Body of pancreas (tissue), 4 donors: ENCODE results near the gene SNCA. TPM values are rescaled to one million over a fixed set of nuclear protein-coding genes. Genes with fewer than 3 reads are reported as not detected.

Experiments used
- ATAC-seq: fragments of 150-250 bp; one replicate; pipeline ENCODE4 v1.9.1; 2016
- DNase-seq, 4 donors: peaks; one replicate each; pipeline ENCODE4 v3.0.0-alpha.2; 2019
- H3K27ac ChIP-seq, 4 donors: fragments of 200-600 bp; sonication (generic); 1 replicate in 3 of 4; 2 replicates in 1 of 4; pipeline versions ENCODE4 v1.5.1 to v1.6.1; 2016 to 2019; ENCODE audit warnings: mild to moderate bottlenecking in 1 of 4, mixed read lengths in 1 of 4, moderate library complexity in 1 of 4
- H3K27me3 ChIP-seq, 2 donors: fragments of 200-600 bp; sonication (generic); one replicate each; pipeline ENCODE4 v1.6.0; 2016; ENCODE audit warnings: mild to moderate bottlenecking in 1 of 2
- H3K36me3 ChIP-seq, 2 donors: fragments of 200-600 bp; sonication (generic); replicated peaks in 1 of 2; 2 replicates each; pipeline ENCODE4 v1.5.1; 2016; ENCODE audit warnings: low read depth in 2 of 2; ENCODE audit not compliant: insufficient read depth in 1 of 2
- H3K4me1 ChIP-seq: fragments of 200-600 bp; sonication (generic); one replicate; pipeline ENCODE4 v1.6.0; 2016
- H3K4me3 ChIP-seq, 2 donors: fragments of 200-600 bp; sonication (generic); 1 replicate in 1 of 2; 2 replicates in 1 of 2; pipeline ENCODE4 v1.5.1; 2016 to 2019
- H3K9me3 ChIP-seq, 3 donors: fragments of 200-600 bp; sonication (generic); 1 replicate in 2 of 3; 2 replicates in 1 of 3; pipeline ENCODE4 v1.5.1; 2016
- CTCF ChIP-seq, 7 experiments: fragments of 450-650 bp in 4 of 7; fragments of 200-600 bp in 3 of 7; sonication (generic) in 3 of 7; IDR thresholded peaks; one replicate each; pipeline ENCODE4 v1.5.1; 2016 to 2019; ENCODE audit warnings: antibody characterized with exemption in 7 of 7
- POLR2A ChIP-seq, 3 donors: fragments of 450-650 bp; IDR thresholded peaks; one replicate each; pipeline ENCODE4 v1.6.1; 2016; ENCODE audit warnings: antibody characterized with exemption in 3 of 3, mild to moderate bottlenecking in 2 of 3
- WGBS, 2 donors: methylation state at CpG; one replicate each; pipeline ENCODE4 v1.1.5; 2017; 5-methylcytosine and 5-hydroxymethylcytosine counted together
- intact Hi-C: fragments of 100-400 bp; cut with DNase I; formaldehyde crosslinking; loops from one replicate; pipeline ENCODE4 v1.15.1; 2023
- total RNA-seq, 2 donors: library from RNA; depleted of rRNA; stranded (reverse); fragments of >200 nt; gene quantifications; one replicate each; pipeline ENCODE4 v1.1.0, GENCODE V29; 2016

The SNCA gene
- 1 to 10 TPM in 1 of 2 donors, not detected in 1; 9.3 TPM for total RNA-seq

GRCh38 chr4:89836897-89837384, at the start of gene SNCA:
SNCA (minus strand) TSS chr4:89837161; CDS start chr4:89835667, 1,494 bp downstream.
- TF ChIP-seq CTCF (IDR thresholded peaks at IDR 0.05) = no peak
- TF ChIP-seq POLR2A (IDR thresholded peaks at IDR 0.05) = peak in 1 of 3 donors; percentile 20
- WGBS, 2 donors = 1% methylated on average over 48 of the region's 48 CpGs
- intact Hi-C loops = no loop called here
- Histone ChIP-seq H3K36me3 (no peaks in the 10 kb centered on the region), H3K27ac (peak within 1 kb of the TSS in 1 of 4 donors; percentile 11), H3K4me1 (peaks cover 22% of the 10 kb centered on the region), H3K27me3 (peaks cover 0 to 27% of the 10 kb centered on the region in 2 donors), H3K4me3 (peak within 1 kb of the TSS in 1 of 2 donors; percentile 49), H3K9me3 (no peaks in the 10 kb centered on the region)
- DNase-seq = peak; percentile 35 to 59 (median 54)
- ATAC-seq = peak; percentile 77

- Histone ChIP-seq H3K9me3 (no peaks in the 10 kb centered on the region), H3K27me3 (no peaks in the 10 kb centered on the region), H3K27ac (no peak overlapping the region), H3K36me3 (no peaks in the 10 kb centered on the region), H3K4me1 (no peaks in the 10 kb centered on the region), H3K4me3 (no peak overlapping the region)
- intact Hi-C loops = no loop called here
- no peak for TF ChIP-seq CTCF (IDR thresholded peaks at IDR 0.05)
- no peak for TF ChIP-seq POLR2A (IDR thresholded peaks at IDR 0.05)
- ATAC-seq = no peak
- DNase-seq = peak in 1 of 4 donors; percentile 6
- 70 to 77% methylated on average over 4 of the region's 4 CpGs for WGBS, 2 donors
Measured at GRCh38 chr4:89879215-89879614, 42.3 kb upstream of the SNCA start.

GRCh38 chr4:89878611-89879010, 41.6 kb upstream of the SNCA start:
- no peak for ATAC-seq

GRCh38 chr4:89876548-89876947, 39.6 kb upstream of the SNCA start:
- H3K4me3 ChIP-seq = no peak overlapping the region
- no peak for TF ChIP-seq POLR2A (IDR thresholded peaks at IDR 0.05)
- TF ChIP-seq CTCF (IDR thresholded peaks at IDR 0.05) = no peak
- DNase-seq = no peak
- no peaks in the 10 kb centered on the region for H3K9me3 ChIP-seq
- H3K4me1 ChIP-seq = no peaks in the 10 kb centered on the region
- no peak overlapping the region for H3K27ac ChIP-seq
- intact Hi-C loops = no loop called here
- no peaks in the 10 kb centered on the region for H3K27me3 ChIP-seq
- no peaks in the 10 kb centered on the region for H3K36me3 ChIP-seq
- 55 to 65% methylated on average over 3 of the region's 3 CpGs for WGBS, 2 donors
- ATAC-seq = no peak

More at GRCh38 chr4:89878611-89879010, 41.6 kb upstream of the SNCA start:
- intact Hi-C loops = no loop called here
- TF ChIP-seq CTCF (IDR thresholded peaks at IDR 0.05) (no peak), POLR2A (IDR thresholded peaks at IDR 0.05) (no peak)
- Histone ChIP-seq H3K27me3 (no peaks in the 10 kb centered on the region), H3K4me1 (no peaks in the 10 kb centered on the region), H3K27ac (no peak overlapping the region), H3K9me3 (no peaks in the 10 kb centered on the region), H3K36me3 (no peaks in the 10 kb centered on the region), H3K4me3 (no peak overlapping the region)
- 40 to 48% methylated on average over 1 of the region's 1 CpG for WGBS, 2 donors
- DNase-seq = no peak

GRCh38 chr4:89871211-89871610, 34.2 kb upstream of the SNCA start:
- ATAC-seq = no peak
- DNase-seq = no peak
- no peak overlapping the region for H3K27ac ChIP-seq
- H3K36me3 ChIP-seq = no peaks in the 10 kb centered on the region
- no peak overlapping the region for H3K4me3 ChIP-seq
- WGBS, 2 donors = 71 to 92% methylated on average over 1 of the region's 1 CpG
- H3K9me3 ChIP-seq = no peaks in the 10 kb centered on the region
- intact Hi-C loops = no loop called here
- no peaks in the 10 kb centered on the region for H3K27me3 ChIP-seq
- no peaks in the 10 kb centered on the region for H3K4me1 ChIP-seq
- TF ChIP-seq CTCF (IDR thresholded peaks at IDR 0.05) (no peak), POLR2A (IDR thresholded peaks at IDR 0.05) (no peak)
